DMS53 treated with DMSO at 0.1 percent for 48 hours (cell line): ENCODE measurements around the gene TRA2B.

Experiments
- DNase-seq: peaks from one replicate; lab custom pipeline; 2025; ENCODE audit not compliant: unreplicated experiment; lab: John Stamatoyannopoulos, UW

TRA2B gene

DNA sequence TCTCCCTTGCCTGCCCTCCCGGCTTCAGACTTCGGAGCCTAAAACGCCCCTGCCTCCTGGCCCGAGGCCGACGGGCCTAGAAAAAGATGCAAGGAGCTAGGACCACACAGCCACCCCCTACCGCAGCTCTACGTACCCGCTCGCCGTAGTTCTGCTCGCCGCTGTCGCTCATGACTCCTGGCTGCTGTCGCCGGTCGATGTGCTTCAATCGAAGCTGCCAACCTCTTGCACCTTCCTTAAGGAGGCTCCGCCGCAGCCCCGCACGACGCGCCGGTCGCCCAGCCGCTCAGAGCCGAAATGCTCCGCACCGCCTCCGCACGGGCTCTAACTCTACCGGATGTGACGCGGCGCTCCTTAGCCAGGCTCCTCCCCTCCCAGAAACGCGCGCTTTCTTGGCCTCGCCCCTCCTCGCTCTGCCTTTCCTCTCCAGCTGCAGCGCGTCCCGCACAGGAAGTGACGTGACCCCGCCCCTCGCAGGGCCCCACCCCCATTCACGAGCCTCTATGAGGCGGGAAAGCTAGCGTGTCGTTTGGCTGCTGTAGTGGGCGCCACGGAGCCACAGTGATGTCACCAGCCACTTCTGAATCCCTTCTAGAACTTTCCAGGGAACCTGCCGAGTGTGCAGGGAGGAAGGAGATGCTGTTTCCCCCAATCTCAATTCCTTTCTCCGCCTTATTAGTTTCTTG lies at the start of gene TRA2B:
Gene TRA2B (minus strand): TSS at position 326 of the 686 bp plus-strand sequence. CDS start 154 bp downstream, at position 172.
- peak; percentile 92 for DNase-seq

DNA sequence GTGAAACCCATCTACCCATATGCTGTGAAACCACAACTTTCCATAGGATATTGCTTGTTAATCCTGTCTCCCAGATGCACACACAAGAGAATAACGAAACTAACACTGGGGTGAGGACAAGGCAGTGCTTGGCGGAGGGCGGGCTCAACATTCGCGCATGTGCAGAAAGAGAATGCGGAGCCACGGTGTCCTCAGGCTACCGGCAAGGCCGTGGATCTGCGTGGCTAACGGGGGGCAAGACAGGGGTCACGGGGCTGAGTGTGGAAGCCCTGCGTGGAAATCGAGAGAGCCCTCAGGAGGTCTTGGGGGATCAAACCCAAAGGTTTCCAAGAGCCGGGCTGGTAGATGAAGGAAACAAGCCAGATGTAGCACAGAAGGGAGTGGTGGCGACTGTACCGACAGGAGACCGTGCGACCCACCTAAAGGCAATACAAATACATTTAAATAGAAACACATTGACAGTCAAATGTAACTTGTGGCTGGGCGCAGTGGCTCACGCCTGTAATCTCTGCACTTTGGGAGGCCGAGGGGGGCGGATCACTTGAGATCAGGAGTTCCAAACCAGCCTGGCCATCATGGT lies 48.5 kb upstream of the TRA2B start:
- no peak for DNase-seq

DNA sequence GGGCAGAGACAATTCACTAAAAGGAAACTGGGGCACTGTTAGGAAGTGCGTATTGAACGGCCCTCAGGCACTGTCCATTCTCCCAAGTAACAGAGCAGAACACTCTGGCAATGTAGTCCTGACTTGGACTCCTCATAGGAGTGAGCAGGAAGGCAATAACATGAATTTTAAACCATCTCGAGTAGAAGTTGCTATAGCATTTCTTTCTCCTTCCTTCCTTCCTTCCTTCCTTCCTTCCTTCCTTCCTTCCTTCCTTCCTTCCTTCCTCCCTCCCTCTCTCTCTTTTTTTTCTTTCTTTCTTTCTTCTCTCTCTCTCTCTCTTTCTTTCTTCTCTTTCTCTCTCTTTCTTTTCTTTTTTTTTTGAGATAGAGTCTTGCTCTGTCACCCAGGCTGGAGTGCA lies 46.4 kb upstream of the TRA2B start:
- no peak for DNase-seq

DNA sequence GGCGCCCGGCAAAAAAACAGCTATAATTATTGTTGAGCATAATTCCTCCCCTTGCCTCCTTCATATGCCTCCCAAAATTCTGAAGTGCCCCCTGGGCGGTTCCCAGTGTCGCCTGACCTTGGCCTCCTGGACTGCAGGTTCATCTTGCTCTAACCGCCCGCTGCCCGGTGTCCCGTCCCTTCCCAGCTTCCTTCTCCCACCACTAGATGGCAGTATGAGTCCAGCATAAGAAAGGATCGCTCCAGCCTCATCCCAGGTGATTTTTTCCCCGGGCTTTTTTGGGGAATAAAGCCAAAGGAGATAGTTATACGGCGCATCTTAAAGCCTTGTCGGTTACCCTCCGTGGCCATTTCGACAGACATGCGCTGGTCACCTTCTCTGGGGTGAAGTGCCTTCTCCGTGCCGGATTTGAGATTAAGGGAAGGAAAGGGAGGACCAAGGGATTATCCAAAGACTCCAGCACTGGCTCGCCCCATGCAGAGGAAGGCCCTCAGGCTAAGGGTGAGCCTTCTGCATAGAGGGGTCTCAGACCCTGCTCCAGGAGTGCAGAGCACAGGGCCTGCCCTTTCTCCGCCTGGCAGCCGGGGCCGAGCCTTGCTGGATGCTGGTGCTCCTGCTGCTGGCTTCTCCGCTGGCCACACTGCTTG lies 45.8 kb upstream of the TRA2B start:
- peak; percentile 31 for DNase-seq

DNA sequence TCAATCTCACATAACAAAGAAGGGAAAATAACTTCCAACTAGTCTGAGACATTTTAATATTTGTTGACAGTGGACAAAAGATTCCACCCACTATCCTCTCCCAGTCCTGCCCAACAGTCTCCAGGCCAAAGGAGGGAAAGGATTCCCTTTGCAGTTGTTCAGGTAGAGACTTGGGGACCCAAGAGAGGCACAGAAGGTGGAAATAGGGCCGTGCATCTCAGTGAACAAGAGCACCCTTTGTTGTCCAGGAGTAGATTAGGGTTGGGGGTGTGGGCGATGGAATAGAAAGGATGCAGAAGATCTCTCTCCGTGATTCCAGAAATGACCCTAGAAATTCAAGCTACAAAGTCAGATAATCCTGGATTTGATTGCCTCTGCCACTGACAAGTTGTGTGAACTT lies 44.8 kb upstream of the TRA2B start:
- DNase-seq: no peak

DNA sequence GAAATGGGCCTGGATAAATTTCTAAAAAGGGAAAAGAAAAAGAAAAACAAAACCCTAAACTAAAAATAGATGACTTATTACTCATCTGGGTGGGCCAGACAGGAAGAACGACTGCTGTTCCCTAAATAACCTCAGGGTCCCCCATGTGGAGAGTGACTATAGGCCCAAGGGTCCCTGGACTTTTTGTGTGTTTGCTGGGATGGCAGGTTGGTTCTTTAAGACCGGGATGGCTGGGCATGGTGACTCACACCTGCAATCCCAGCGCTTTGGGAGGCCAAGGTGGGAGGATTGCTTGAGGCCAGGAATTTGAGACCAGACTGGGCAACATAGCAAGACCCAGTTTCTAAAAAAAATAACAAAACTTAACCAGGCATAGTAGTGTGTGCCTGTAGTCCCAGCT lies 43.8 kb upstream of the TRA2B start:
- DNase-seq: no peak

DNA sequence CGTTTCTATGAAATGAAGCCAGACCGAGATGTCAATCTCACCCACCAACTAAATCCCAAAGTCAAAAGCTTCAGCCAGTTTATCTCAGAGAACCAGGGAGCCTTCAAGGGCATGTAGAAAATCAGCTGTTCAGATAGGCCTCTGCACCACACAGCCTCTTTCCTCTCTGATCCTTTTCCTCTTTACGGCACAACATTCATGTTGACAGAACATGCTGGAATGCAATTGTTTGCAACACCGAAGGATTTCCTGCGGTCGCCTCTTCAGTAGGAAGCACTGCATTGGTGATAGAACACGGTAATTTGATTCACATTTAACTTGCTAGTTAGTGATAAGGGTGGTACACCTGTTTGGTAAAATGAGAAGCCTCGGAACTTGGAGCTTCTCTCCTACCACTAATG lies 41.9 kb upstream of the TRA2B start:
- DNase-seq: no peak

DNA sequence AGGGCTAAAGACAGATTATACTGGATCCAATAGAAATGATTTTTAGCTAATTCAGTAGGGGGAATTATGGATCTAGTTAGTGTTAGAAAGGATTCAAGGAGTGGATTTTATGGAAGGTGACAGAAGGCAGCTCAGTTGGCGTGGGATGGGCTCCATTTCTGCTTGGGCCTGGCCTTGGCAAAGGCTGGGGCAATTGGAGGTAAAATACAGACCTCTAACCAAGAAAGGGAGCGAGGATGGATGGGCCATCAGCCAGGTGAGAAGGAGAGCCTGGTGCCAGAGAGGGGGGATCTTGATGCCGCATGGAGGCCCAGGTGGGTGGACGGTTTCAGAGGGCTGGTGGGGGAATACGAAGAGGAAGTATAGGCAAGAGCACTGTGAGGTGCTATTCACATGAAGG lies 40.7 kb upstream of the TRA2B start:
- no peak for DNase-seq

DNA sequence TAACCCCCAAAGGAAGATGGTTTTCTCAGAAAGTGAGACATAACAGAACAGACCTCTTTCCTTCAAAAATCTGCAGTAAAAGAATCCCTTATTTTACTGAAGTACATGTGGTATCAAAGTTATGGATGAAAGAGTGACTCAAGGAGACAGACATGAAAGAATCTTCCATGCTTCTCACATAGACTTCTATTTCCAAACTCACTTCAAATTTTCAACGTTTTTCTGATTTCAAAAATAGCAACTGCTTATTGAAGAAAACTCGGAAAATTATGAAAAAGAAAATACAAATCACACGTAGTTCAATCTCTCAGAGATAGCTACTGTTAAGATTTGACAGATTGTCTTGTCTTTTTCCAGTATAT lies 39.8 kb upstream of the TRA2B start:
- no peak for DNase-seq

DNA sequence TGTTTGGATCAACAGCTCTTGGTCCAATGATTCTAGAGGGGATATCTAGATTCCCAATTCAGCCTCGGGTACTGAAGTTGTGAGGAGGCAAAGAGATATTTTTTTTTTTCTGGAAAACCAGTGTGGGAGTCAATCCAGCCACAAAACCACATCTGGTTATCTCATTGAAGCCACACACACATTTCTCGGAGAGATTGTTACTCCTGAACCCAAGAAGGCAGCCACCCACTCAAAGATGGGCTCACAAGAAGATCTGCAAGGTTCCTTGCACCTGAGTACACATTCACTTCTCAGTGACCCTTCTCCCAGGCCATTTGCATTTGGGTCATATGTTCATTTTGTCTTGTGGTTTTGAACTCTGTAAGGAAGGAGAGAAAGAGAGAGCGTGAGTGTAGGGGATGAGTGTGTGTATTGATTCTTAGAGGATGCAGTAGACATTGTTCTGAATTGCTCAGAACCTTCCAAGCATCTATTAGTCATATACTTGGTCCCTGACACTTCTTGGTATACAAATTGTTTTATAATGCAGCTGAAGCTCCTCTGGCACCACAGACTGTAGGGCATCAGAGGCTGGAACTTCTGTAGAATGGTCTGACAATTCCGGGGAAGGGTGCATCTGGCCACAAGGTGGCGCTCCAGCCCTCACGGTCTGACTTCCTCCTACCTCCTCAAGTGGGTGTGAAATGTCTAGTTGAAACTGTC lies 39.3 kb upstream of the TRA2B start:
- peak; percentile 26 for DNase-seq

DNA sequence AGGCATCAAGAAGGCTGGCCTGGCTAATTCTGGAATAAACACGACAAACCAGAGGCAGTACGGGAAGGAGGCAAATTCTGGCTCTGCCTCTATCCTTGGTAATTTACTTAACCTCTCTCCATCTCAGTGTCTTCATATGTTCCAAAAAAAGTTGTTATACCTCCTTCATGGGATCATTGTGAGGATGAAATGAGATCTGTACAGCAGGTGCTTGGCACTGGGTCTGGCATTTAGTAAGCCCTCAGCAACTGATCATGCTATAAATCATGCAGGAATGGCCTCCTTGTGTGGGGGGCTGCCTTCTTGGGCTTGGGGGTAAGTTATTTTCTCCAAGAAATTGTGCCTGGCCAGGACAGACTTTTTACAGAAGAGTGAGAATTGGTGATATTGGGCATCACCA lies 38.3 kb upstream of the TRA2B start:
- DNase-seq: no peak

DNA sequence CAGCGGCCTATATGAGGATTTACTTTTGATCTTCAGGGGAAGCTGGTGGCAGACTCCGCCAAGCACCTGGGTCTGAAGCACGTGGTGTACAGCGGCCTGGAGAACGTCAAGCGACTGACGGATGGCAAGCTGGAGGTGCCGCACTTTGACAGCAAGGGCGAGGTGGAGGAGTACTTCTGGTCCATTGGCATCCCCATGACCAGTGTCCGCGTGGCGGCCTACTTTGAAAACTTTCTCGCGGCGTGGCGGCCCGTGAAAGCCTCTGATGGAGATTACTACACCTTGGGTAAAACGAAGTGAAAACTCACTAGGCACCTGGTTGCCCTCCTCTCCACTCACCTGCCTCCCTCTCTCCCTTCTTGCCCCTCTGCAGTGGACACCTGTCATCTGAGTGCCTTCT lies 33.8 kb upstream of the TRA2B start:
- no peak for DNase-seq

DNA sequence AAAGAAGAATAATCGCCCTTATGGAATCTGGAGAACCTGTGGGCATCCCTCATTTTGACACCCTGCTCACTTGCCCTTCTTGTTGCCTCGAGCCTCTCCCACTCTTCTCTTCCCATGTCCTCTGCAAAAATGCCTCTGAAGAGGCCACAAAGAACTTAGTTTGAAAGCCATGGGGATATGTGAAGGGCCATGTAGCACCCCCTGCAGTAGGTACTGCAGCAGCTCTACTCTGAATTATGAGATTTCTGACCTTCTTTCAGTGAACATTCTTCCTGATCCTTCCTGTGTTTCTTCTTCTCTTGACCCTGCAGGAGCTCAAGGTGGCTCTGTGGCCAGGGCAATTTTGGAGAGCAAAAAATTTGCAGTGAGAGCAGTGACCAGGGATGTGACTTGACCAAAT lies 30.4 kb upstream of the TRA2B start:
- no peak for DNase-seq

DNA sequence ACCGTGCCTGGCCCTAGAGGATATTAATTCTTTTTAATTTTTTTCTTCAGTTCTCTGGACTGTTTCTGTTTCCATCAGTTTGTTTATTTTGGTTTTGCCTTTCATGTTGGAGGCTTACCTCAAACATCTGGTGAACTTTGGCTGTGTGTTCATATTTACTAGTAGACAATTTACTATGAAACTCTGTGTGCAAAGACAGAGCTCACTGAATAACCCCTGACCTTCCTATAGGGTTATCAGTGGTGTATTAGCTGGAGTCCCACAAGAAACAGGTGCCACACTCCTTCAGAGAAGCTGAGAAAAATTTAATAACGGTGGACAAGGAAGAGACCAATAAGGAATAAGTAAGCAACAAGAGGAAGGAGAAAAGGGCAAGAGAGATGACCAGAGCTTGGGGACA lies 28.8 kb upstream of the TRA2B start:
- no peak for DNase-seq

DNA sequence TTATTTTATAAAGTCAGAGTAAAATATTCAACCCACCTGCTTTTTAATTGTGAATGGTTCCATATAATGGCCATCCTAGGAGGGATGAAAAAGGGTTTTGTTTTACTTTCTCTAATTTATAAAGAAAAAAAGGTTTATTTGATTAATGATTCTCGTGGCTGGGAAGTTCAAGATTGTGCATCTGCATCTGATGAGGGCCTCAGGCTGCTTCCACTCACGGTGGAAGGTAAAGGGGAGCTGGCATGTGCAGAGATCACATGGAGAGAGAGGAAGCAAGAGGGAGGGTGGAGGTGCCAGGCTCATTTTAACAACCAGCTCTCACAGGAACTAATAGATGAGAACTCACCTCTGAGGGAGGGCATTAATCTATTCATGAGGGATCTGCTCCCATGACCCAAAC lies 27.7 kb upstream of the TRA2B start:
- DNase-seq: no peak

DNA sequence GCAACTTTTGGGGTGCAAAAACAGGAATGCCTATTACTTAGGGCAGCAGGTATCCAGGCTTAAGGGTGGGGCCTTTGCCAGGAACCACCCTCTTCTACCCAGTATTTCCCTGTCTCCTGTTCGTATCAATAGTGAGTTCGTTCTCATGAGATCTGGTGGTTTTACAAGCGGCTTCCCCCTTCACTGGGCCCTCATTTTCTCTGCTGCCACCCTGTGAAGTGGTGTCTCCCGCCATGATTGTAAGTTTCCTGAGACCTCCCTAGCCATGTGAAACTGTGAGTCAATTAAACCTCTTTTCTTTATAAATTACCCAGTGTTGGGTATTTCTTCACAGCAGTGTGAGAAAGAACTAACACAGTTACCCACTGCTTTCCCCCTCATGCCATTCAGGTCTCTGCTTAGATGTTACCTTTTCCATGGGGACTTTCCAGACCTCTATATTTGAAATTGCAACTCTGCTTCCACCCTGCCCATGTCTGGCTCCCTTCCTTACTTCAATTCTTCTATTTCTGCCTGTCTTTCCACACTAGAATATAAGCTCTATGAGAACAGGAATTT lies 23.9 kb upstream of the TRA2B start:
- DNase-seq: no peak

DNA sequence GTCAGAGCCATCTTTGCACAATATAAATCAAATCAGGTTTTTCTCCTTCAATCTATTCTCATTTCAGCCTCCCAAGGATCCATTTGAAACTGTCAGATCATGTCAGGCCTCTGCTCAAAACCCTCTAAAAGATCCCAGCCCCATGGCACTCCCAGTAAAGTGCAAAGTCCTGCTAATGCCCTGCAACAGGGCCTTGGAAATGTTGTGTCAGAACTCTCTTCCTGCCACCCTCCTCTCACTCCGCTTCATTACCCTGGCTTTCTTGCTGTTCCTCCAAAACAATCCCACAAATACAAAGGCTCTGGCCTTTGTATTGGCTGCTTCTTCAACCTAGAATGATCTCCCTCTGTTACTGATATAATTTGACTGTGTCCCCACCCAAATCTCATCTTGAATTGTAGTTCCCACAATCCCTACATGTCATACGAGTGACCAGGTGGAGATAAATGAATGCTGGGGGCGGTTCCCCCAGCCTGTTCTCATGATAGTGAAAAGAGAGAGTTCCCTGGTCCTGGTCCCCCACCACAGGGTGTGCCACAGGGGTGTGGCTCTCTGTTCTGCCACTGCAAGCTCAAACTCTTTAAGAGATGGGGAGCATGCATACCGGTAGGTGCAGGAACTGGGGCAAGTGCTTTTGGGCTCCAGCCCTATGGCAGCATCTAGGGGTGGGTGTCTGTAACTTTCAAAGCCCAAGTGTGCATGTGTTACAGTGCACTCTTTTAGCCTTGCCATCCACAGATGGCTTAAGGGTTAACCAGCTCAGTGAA lies 22.9 kb upstream of the TRA2B start:
- DNase-seq: no peak

DNA sequence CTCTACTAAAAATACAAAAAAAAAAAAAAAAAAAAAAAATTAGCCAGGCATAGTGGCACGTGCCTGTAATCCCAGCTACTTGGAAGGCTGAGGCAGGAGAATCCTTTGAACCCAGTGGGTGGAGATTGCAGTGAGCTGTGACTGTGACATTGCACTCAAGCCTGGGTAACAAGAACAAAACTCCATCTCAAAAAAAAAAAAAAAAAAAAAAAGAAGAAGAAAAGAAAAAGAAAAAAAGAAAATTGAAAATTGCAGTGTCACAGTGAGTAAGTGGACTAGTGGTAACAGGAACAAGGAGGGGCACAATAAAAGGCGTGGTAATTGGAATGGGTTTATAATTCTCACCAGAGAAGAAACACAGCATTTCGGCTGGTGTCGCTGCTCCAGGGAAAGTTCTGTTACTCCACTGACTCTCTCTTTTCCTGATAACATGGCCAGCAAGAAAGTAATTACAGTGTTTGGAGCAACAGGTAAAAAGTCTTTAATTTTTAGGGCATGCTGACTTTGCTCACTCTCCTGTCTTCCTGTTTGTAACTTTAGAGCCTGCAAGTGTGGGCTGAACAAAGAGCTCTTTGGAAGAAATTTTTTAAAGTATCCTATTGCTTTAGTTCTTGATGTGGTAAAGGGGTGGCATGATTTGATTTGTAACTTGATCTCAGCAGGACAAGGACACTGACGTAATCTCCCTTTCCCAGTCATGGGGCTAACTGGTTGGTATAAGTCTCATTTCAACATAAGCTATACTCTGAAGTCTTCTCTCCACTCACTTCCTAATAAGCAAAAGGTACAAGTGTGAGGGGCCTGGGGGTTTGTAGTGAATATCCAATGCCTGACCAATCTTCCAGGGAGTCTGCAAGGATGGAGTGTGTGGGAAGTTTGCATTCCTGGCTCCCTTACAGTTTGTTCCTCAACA lies 22.1 kb upstream of the TRA2B start:
- DNase-seq: peak; percentile 63

DNA sequence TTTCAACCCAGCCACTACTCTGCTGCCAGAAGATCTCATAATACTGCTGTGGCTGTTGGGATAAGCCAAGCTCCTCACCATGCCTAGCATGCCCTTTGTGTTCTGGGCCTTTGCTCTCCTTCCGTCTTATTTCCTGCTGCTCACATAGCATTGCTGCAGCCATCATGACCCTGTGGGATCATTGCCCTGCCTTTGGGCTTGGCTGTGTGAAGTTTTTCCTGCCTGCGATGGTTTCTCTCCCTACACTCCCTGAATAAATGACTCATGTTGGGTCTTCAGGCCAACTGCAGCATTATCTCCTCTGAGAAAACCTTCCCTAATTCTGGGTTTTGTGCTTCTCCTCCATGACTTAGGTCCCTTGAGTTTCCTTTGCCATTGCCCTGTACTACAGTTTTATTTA lies 20.8 kb upstream of the TRA2B start:
- no peak for DNase-seq

DNA sequence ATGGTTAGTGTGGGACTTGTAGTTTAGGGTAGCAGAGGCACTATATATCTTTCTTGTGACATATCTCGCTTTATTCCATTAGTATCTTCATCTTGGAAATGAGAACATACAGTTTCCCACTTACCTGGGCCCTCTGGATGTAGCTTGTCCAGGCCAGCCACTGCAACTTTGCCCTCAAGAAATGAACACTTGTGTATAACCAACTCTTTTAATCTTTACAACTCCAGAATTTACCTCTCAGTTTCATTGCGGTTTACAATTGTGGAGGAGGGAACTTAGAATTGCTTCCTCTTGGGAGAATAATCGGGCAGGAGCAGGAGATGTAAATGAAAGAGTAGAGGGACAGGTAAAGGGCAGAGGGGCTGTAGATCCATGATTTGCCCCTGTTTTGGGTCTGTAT lies 18.4 kb upstream of the TRA2B start:
- no peak for DNase-seq
